NCI-H774 (cell line): ENCODE measurements around the gene ST8SIA6.
"Not testable (repeated sequence)": the region's sequence is repeated elsewhere in the genome, so short reads cannot be mapped to it uniquely, and the experiment has no call there.

ENCODE experiments used
- DNase-seq: peaks from one replicate; lab custom pipeline; 2025; lab: John Stamatoyannopoulos, UW

Gene ST8SIA6

GRCh38 chr10:17454161-17455014, at the start of gene ST8SIA6:
Gene ST8SIA6 (minus strand): TSS chr10:17454595. CDS start chr10:17454255, 340 bp downstream.
- DNase-seq = no peak

- DNase-seq = no peak
Measured at GRCh38 chr10:17503795-17504194, 49.4 kb upstream of the ST8SIA6 start.

GRCh38 chr10:17502814-17503213, 48.4 kb upstream of the ST8SIA6 start:
- DNase-seq = no peak

GRCh38 chr10:17499014-17499413, 44.6 kb upstream of the ST8SIA6 start:
- DNase-seq = not testable (repeated sequence)

GRCh38 chr10:17497446-17498030, 43.1 kb upstream of the ST8SIA6 start:
- DNase-seq = no peak

- DNase-seq = no peak
Measured at GRCh38 chr10:17494626-17495260, 40.3 kb upstream of the ST8SIA6 start.

- no peak for DNase-seq
Measured at GRCh38 chr10:17488848-17489247, 34.5 kb upstream of the ST8SIA6 start.

GRCh38 chr10:17483079-17483478, 28.7 kb upstream of the ST8SIA6 start:
- no peak for DNase-seq

- DNase-seq = no peak
Measured at GRCh38 chr10:17479822-17480221, 25.4 kb upstream of the ST8SIA6 start.

GRCh38 chr10:17479015-17479615, 24.7 kb upstream of the ST8SIA6 start:
- DNase-seq = no peak

GRCh38 chr10:17476073-17476472, 21.7 kb upstream of the ST8SIA6 start:
- DNase-seq = no peak

- DNase-seq = no peak
Measured at GRCh38 chr10:17475661-17476060, 21.3 kb upstream of the ST8SIA6 start.

- DNase-seq = no peak
Measured at GRCh38 chr10:17474595-17475323, 20.4 kb upstream of the ST8SIA6 start.

GRCh38 chr10:17473228-17473950, 19.0 kb upstream of the ST8SIA6 start:
- DNase-seq = no peak

- no peak for DNase-seq
Measured at GRCh38 chr10:17472481-17473227, 18.3 kb upstream of the ST8SIA6 start.

GRCh38 chr10:17470246-17470645, 15.9 kb upstream of the ST8SIA6 start:
- DNase-seq = no peak

- no peak for DNase-seq
Measured at GRCh38 chr10:17465328-17466125, 11.1 kb upstream of the ST8SIA6 start.

- DNase-seq = no peak
Measured at GRCh38 chr10:17464545-17464944, 10.2 kb upstream of the ST8SIA6 start.

GRCh38 chr10:17460756-17461155, 6.4 kb upstream of the ST8SIA6 start:
- DNase-seq = no peak

- DNase-seq = no peak
Measured at GRCh38 chr10:17457083-17457482, 2.7 kb upstream of the ST8SIA6 start.
